Common myeloid progenitor, CD34-positive (primary cell): ENCODE measurements around the gene ELOA2.
"Not testable (repeated sequence)": the region's sequence is repeated elsewhere in the genome, so short reads cannot be mapped to it uniquely, and the experiment has no call there.

ENCODE experiments used
- CTCF ChIA-PET: fragments of 350-600 bp; sonication (Branson Sonifier 250); formaldehyde crosslinking; loops from one replicate; lab custom pipeline; 2021; ENCODE audit warnings: antibody characterized with exemption; lab: Charles Lee
- POLR2A ChIA-PET: fragments of 350-600 bp; sonication (Branson Sonifier 250); formaldehyde crosslinking; loops from one replicate; lab custom pipeline; 2021; ENCODE audit warnings: antibody characterized with exemption; lab: Charles Lee
- DNase-seq, 3 donors: peaks; one replicate each; pipeline versions ENCODE4 v3.0.0 to v3.0.0-alpha.2; 2013
- H3K27ac ChIP-seq, 2 experiments: 1 replicate in 1 of 2; 2 replicates in 1 of 2; pipeline ENCODE4 v1.7.0; 2013; ENCODE audit warnings: inconsistent platforms in 2 of 2, low read length in 2 of 2, mild to moderate bottlenecking in 2 of 2, low read depth in 1 of 2, moderate library complexity in 1 of 2; ENCODE audit not compliant: severe bottlenecking in 2 of 2, insufficient read depth in 1 of 2, poor library complexity in 1 of 2
- H3K27me3 ChIP-seq, 5 experiments: replicated peaks in 2 of 5; 1 replicate in 3 of 5; 2 replicates in 2 of 5; pipeline versions ENCODE4 v1.6.1 to v1.7.0; 2013; ENCODE audit warnings: low read length in 4 of 5, mild to moderate bottlenecking in 2 of 5, moderate library complexity in 2 of 5, inconsistent platforms in 1 of 5; ENCODE audit not compliant: insufficient read depth in 5 of 5, control insufficient read depth in 4 of 5
- H3K36me3 ChIP-seq, 4 experiments: 1 replicate in 2 of 4; 2 replicates in 2 of 4; pipeline versions ENCODE4 v1.6.1 to v1.7.0; 2013; ENCODE audit warnings: low read length in 3 of 4, control low read depth in 1 of 4, mild to moderate bottlenecking in 1 of 4; ENCODE audit not compliant: control insufficient read depth in 4 of 4, insufficient read depth in 4 of 4
- H3K4me1 ChIP-seq, 4 experiments: 1 replicate in 3 of 4; 2 replicates in 1 of 4; pipeline versions ENCODE4 v1.6.1 to v1.7.1; 2013; ENCODE audit warnings: low read length in 3 of 4, mild to moderate bottlenecking in 3 of 4, control low read depth in 1 of 4, inconsistent platforms in 1 of 4, moderate library complexity in 1 of 4; ENCODE audit not compliant: control insufficient read depth in 4 of 4, insufficient read depth in 4 of 4; ENCODE audit errors: control extremely low read depth in 1 of 4
- H3K4me3 ChIP-seq, 7 experiments: 1 replicate in 4 of 7; 2 replicates in 3 of 7; pipeline versions ENCODE4 v1.5.1 to v1.7.0; 2013; ENCODE audit warnings: mild to moderate bottlenecking in 7 of 7, low read length in 6 of 7, moderate library complexity in 6 of 7, inconsistent platforms in 2 of 7, low read depth in 2 of 7, control low read depth in 1 of 7; ENCODE audit not compliant: insufficient read depth in 4 of 7, control insufficient read depth in 1 of 7; ENCODE audit errors: extremely low read depth in 1 of 7
- H3K9me3 ChIP-seq, 5 experiments: 1 replicate in 4 of 5; 2 replicates in 1 of 5; pipeline versions ENCODE4 v1.6.1 to v1.7.1; 2013; ENCODE audit warnings: low read length in 4 of 5, mild to moderate bottlenecking in 2 of 5, inconsistent platforms in 1 of 5, low read depth in 1 of 5, moderate library complexity in 1 of 5; ENCODE audit not compliant: control insufficient read depth in 4 of 5, insufficient read depth in 2 of 5; ENCODE audit errors: control extremely low read depth in 1 of 5
- WGBS: methylation state at CpG from one replicate; pipeline ENCODE4 v1.1.5; 2013; ENCODE audit not compliant: insufficient coverage; 5-methylcytosine and 5-hydroxymethylcytosine counted together

The ELOA2 gene

GRCh38 chr18:47022821-47023220 is 12.6 kb downstream of the ELOA2 start:
- DNase-seq, H3K27ac ChIP-seq, H3K4me1 ChIP-seq, H3K27me3 ChIP-seq, POLR2A ChIA-PET, CTCF ChIA-PET, H3K4me3 ChIP-seq, H3K9me3 ChIP-seq, H3K36me3 ChIP-seq: not testable (repeated sequence)
- 93% methylated on average over 7 of the region's 29 CpGs for WGBS

GRCh38 chr18:47020757-47021156 is 14.7 kb downstream of the ELOA2 start:
- no CpG with 5 or more reads among the region's 19 CpGs for WGBS
- H3K36me3 ChIP-seq, result not testable (repeated sequence)

GRCh38 chr18:47019870-47020269 is 15.6 kb downstream of the ELOA2 start:
- POLR2A ChIA-PET, DNase-seq, H3K4me1 ChIP-seq, H3K4me3 ChIP-seq, H3K36me3 ChIP-seq, CTCF ChIA-PET, H3K27me3 ChIP-seq, H3K27ac ChIP-seq, H3K9me3 ChIP-seq: not testable (repeated sequence)
- WGBS, result no CpG with 5 or more reads among the region's 10 CpGs

More at GRCh38 chr18:47020757-47021156, 14.7 kb downstream of the ELOA2 start:
- DNase-seq, H3K4me1 ChIP-seq, H3K9me3 ChIP-seq, H3K27ac ChIP-seq, H3K4me3 ChIP-seq, H3K27me3 ChIP-seq, CTCF ChIA-PET, POLR2A ChIA-PET: not testable (repeated sequence)
